GM06990 (cell line): ENCODE measurements around the gene PPP1R12A.

ENCODE experiments used
- DNase-seq: peaks from one replicate; pipeline ENCODE4 v3.0.0-alpha.2; 2011; ENCODE audit not compliant: insufficient read length; ENCODE audit errors: extremely low read depth
- H3K27me3 ChIP-seq: replicated peaks from 2 replicates; pipeline ENCODE4 v1.6.0; 2011; ENCODE audit warnings: low read length; ENCODE audit not compliant: control insufficient read depth, insufficient read depth
- H3K36me3 ChIP-seq: 2 replicates; pipeline ENCODE4 v1.5.1; 2011; ENCODE audit warnings: low read length; ENCODE audit not compliant: control insufficient read depth, insufficient read depth
- H3K4me3 ChIP-seq: replicated peaks from 2 replicates; pipeline ENCODE4 v1.5.1; 2011; ENCODE audit warnings: low read depth, mild to moderate bottlenecking, control low read depth, low read length
- TF ChIP-seq, protein P1 (sequence below): IDR thresholded peaks from 2 replicates; pipeline ENCODE4 v1.5.1; 2011; ENCODE audit warnings: low read length, control low read depth, mild to moderate bottlenecking, inconsistent platforms; ENCODE audit not compliant: insufficient read depth, poor library complexity, severe bottlenecking

The PPP1R12A gene

GRCh38 chr12:79877246-79877645 is 57.7 kb downstream of the PPP1R12A start:
- H3K27me3 ChIP-seq: no peaks in the 10 kb centered on the region
- no peak overlapping the region for H3K4me3 ChIP-seq
- no peak for DNase-seq
- TF ChIP-seq, protein P1, sequence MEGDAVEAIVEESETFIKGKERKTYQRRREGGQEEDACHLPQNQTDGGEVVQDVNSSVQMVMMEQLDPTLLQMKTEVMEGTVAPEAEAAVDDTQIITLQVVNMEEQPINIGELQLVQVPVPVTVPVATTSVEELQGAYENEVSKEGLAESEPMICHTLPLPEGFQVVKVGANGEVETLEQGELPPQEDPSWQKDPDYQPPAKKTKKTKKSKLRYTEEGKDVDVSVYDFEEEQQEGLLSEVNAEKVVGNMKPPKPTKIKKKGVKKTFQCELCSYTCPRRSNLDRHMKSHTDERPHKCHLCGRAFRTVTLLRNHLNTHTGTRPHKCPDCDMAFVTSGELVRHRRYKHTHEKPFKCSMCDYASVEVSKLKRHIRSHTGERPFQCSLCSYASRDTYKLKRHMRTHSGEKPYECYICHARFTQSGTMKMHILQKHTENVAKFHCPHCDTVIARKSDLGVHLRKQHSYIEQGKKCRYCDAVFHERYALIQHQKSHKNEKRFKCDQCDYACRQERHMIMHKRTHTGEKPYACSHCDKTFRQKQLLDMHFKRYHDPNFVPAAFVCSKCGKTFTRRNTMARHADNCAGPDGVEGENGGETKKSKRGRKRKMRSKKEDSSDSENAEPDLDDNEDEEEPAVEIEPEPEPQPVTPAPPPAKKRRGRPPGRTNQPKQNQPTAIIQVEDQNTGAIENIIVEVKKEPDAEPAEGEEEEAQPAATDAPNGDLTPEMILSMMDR: no peak
- H3K36me3 ChIP-seq: no peaks in the 10 kb centered on the region

- DNase-seq: no peak
- Histone ChIP-seq H3K27me3 (no peaks in the 10 kb centered on the region), H3K36me3 (no peaks in the 10 kb centered on the region), H3K4me3 (no peak overlapping the region)
- TF ChIP-seq, protein P1: no peak
Measured at GRCh38 chr12:79874665-79875064, 60.2 kb downstream of the PPP1R12A start.

- no peak for DNase-seq
- Histone ChIP-seq H3K27me3 (no peaks in the 10 kb centered on the region), H3K36me3 (no peaks in the 10 kb centered on the region), H3K4me3 (no peak overlapping the region)
- TF ChIP-seq, protein P1: no peak
Measured at GRCh38 chr12:79873201-79873600, 61.7 kb downstream of the PPP1R12A start.

DNA sequence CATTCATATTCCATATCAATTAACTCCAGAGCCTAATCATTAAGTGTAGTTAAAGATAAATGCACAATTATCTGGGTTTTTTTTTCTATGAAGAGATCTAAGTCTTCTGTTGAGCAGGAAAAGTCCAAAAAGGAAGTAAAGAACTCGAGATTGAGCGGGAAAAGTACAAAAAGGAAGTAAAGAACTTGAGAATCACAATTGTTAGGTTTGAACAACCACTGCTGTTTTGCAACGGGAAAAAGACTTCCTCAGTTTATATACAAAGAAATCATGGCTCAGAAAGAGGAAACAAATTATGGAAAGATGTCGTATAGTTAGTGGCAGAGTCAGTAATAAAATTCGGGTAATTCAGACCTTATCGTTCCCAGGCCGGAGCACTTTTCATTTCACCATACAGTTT is 63.3 kb downstream of the PPP1R12A start:
- TF ChIP-seq, protein P1: no peak
- no peak overlapping the region for H3K4me3 ChIP-seq
- no peaks in the 10 kb centered on the region for H3K36me3 ChIP-seq
- no peak for DNase-seq
- no peaks in the 10 kb centered on the region for H3K27me3 ChIP-seq

DNA sequence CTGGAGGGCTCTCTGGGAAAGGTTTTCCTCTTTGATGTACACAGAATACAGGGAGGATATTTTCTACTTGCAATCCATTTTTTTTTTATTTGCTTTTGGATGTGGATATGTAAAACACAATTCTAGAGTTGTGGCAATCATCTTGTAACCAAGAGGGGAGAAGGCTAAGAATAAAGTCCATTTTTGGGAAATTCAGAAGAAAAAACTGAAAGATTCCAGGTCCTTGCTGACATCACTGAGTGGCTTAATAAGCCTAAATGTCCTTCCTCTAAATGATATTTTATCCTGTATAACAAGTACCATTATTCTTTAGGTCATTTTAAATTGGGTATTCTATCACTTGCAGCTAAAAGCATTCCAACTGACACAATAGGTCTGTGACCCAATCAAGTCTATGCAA is 64.0 kb downstream of the PPP1R12A start:
- DNase-seq: no peak
- no peaks in the 10 kb centered on the region for H3K36me3 ChIP-seq
- no peak overlapping the region for H3K4me3 ChIP-seq
- H3K27me3 ChIP-seq: no peaks in the 10 kb centered on the region
- TF ChIP-seq, protein P1: no peak

GRCh38 chr12:79859646-79860045 is 75.3 kb downstream of the PPP1R12A start:
- TF ChIP-seq, protein P1: no peak
- H3K4me3 ChIP-seq: no peak overlapping the region
- peaks cover 2% of the 10 kb centered on the region; the same call in 1 of the 2 replicates for H3K36me3 ChIP-seq
- DNase-seq: no peak
- no peaks in the 10 kb centered on the region for H3K27me3 ChIP-seq
